ENCODE data around the gene CDR2.

DNA sequence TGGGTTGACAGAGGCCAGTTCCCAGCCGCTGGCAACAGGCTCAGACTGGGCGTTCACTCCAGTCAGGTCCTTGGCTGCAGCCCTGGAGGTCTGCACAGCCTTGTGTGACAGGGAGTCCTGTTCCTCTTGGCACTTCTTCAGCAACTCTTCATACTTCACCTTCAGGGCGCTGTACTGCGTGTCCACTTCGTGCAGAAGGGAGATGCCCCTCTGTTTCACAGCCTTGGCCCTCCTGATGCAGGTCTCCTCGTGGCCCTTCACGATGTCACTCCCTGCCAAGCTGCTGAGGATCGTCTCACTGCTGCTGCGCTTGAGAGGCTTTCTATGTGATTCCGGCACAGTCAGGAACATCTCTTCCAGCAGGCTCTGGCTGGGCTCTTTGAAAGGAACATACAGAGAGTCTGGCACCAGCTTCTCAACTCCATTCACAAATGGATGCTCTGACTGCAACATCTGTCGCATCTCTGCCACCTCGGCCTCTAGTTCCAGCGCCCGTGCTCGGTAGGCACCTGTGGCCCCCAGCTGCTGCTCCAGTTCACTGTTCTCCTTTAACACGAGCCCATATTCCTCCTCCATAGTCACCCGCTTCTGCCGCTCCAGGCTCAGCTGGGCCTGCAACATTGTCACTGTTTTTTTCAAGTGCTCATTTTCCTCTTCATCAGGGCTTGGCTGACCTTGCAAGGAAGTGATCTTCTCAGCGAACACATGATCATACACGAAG, 27.2 kb downstream of the CDR2 start:
- no peak for TF ChIP-seq EZH2 (IDR thresholded peaks at IDR 0.05; ENCODE audit: low read length, unreplicated experiment)
- TF ChIP-seq, protein P1, sequence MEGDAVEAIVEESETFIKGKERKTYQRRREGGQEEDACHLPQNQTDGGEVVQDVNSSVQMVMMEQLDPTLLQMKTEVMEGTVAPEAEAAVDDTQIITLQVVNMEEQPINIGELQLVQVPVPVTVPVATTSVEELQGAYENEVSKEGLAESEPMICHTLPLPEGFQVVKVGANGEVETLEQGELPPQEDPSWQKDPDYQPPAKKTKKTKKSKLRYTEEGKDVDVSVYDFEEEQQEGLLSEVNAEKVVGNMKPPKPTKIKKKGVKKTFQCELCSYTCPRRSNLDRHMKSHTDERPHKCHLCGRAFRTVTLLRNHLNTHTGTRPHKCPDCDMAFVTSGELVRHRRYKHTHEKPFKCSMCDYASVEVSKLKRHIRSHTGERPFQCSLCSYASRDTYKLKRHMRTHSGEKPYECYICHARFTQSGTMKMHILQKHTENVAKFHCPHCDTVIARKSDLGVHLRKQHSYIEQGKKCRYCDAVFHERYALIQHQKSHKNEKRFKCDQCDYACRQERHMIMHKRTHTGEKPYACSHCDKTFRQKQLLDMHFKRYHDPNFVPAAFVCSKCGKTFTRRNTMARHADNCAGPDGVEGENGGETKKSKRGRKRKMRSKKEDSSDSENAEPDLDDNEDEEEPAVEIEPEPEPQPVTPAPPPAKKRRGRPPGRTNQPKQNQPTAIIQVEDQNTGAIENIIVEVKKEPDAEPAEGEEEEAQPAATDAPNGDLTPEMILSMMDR (conservative IDR thresholded peaks at IDR 0.05; ENCODE audit: low read depth, low read length): no peak
- TF ChIP-seq EZH2phosphoT487 (IDR thresholded peaks at IDR 0.05; ENCODE audit: borderline replicate concordance, low read length): no peak
